ENCODE results near the gene ZBTB16. TPM values are rescaled to one million over a fixed set of nuclear protein-coding genes. Genes with fewer than 3 reads are reported as not detected.

ZBTB16 gene
- total and polyA plus RNA-seq, 7 donors, result 9.9 to 197 (median 99.5) TPM

DNA sequence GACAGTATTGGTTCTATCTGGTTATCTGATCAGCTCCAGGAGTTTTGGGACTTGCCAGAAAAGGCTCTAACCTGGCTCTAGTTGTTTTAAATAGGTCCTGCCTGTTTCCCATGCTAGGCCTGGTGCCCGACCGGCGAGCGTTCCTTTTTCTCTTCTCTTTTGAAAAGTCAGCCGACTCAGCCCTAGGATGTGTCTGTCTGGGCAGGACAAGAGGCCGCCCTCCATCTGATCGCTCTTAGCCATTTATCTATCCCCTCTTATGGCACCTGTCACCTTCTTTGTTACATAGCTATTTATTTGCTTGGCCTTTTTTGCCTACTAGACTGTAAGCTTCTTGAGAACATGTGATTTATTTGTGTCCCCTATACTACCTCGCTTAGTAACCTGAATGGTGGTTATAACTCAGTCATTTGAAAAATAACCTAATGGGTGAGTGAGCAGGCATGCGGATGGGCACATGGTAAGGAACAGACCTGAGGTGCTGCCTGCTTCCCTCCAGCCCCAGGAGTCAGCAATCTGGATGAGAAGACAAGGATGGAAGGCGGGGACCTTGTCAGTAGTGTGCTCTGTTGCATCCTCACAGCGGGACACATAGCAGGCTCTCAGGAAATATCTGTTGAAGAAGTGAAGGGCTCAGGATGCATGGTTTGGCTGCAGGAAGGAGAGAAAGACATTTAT lies 108.4 kb downstream of the ZBTB16 start:
- H3K4me1 ChIP-seq, result peaks cover 0 to 97% (median 96%) of the 10 kb centered on the region in 4 donors

DNA sequence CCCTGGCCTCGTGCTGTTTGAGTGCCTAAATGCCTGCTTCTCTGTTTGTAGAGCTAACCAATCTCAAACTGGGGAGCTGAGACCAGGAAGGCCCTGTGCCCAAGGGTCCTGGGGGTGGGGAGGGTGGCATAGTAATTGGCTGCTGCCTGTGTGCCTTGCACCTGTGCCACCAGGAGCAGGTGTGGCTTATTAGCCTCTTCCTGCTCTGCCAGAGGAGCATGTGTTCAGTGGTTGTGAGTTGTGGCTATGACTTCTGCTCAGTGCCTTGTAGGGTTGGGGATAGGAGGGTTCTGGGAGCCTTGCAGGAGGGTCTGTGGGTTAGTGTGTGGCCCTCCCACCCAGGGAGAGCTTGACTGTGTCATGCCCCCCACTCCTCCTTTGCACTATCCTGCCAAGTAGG lies 109.2 kb downstream of the ZBTB16 start:
- no peaks in the 10 kb centered on the region for H3K9me3 ChIP-seq
- H3K27me3 ChIP-seq, result no peaks in the 10 kb centered on the region
- DNase-seq, result peak; percentile 67
- 17 to 31% methylated on average over 1 of the region's 1 CpG for WGBS, 2 donors
- peaks cover 0 to 98% (median 97%) of the 10 kb centered on the region in 4 donors for H3K4me1 ChIP-seq
- intact Hi-C loops (cut with DNase I), result no loop called here
- H3K4me3 ChIP-seq, result no peak overlapping the region
- H3K27ac ChIP-seq, result peak overlapping the region; percentile 94 to 99 (median 97)
- no peaks in the 10 kb centered on the region for H3K36me3 ChIP-seq
- TF ChIP-seq, protein P1, sequence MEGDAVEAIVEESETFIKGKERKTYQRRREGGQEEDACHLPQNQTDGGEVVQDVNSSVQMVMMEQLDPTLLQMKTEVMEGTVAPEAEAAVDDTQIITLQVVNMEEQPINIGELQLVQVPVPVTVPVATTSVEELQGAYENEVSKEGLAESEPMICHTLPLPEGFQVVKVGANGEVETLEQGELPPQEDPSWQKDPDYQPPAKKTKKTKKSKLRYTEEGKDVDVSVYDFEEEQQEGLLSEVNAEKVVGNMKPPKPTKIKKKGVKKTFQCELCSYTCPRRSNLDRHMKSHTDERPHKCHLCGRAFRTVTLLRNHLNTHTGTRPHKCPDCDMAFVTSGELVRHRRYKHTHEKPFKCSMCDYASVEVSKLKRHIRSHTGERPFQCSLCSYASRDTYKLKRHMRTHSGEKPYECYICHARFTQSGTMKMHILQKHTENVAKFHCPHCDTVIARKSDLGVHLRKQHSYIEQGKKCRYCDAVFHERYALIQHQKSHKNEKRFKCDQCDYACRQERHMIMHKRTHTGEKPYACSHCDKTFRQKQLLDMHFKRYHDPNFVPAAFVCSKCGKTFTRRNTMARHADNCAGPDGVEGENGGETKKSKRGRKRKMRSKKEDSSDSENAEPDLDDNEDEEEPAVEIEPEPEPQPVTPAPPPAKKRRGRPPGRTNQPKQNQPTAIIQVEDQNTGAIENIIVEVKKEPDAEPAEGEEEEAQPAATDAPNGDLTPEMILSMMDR (IDR thresholded peaks at IDR 0.05), result no peak
- TF ChIP-seq POLR2A (IDR thresholded peaks at IDR 0.05) (no peak), EP300 (IDR thresholded peaks at IDR 0.05) (no peak), POLR2AphosphoS5 (IDR thresholded peaks at IDR 0.05) (no peak)

More for the DNA sequence above, 108.4 kb downstream of the ZBTB16 start:
- Histone ChIP-seq H3K36me3 (no peaks in the 10 kb centered on the region), H3K9me3 (no peaks in the 10 kb centered on the region), H3K27ac (peak overlapping the region; percentile 94 to 99 (median 97)), H3K27me3 (no peaks in the 10 kb centered on the region), H3K4me3 (no peak overlapping the region)
- intact Hi-C loops (cut with DNase I), result no loop called here
- 89 to 94% methylated on average over 11 of the region's 11 CpGs for WGBS, 2 donors
- TF ChIP-seq POLR2AphosphoS5 (IDR thresholded peaks at IDR 0.05), result peak in 1 of 4 donors; percentile 15
- TF ChIP-seq EP300 (IDR thresholded peaks at IDR 0.05), result no peak
- DNase-seq, result peak; percentile 74

DNA sequence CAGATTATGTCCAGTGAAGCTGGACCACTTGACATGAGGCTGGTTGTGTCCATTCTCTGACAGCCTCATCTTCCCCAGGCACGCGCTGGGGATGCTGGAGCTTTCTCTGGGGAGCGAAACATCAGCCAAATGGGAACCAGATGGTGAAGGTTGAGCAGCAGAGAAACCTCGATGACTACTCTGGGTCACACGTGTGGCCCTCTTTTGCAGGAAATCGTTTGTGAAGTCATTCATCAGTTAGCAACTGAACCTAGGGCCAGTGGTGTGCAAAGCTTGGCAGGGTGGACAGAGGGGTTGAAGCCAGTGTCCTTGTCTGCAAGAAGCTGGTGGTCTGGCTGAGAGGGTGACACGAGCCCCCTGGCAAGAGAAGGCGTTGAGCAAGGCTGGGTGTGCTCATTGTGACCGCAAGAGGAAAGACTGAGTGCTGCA lies 109.8 kb downstream of the ZBTB16 start:
- DNase-seq, result peak; percentile 91
- H3K27me3 ChIP-seq, result no peaks in the 10 kb centered on the region
- 77 to 89% methylated on average over 9 of the region's 9 CpGs for WGBS, 2 donors
- TF ChIP-seq POLR2AphosphoS5 (IDR thresholded peaks at IDR 0.05), result peak; percentile 38 to 70 (median 54)
- TF ChIP-seq, protein P1 (IDR thresholded peaks at IDR 0.05), result no peak
- no peak for TF ChIP-seq POLR2A (IDR thresholded peaks at IDR 0.05)
- no peaks in the 10 kb centered on the region for H3K36me3 ChIP-seq
- H3K27ac ChIP-seq, result peak overlapping the region; percentile 94 to 99 (median 97)
- no peaks in the 10 kb centered on the region for H3K9me3 ChIP-seq
- peaks cover 0 to 99% (median 98%) of the 10 kb centered on the region in 4 donors for H3K4me1 ChIP-seq
- intact Hi-C loops (cut with DNase I), result no loop called here
- H3K4me3 ChIP-seq, result no peak overlapping the region

GRCh38 chr11:114169821-114170220 lies 110.3 kb downstream of the ZBTB16 start:
- TF ChIP-seq, protein P1 (IDR thresholded peaks at IDR 0.05), result no peak
- TF ChIP-seq POLR2AphosphoS5 (IDR thresholded peaks at IDR 0.05) (no peak), POLR2A (IDR thresholded peaks at IDR 0.05) (no peak), EP300 (IDR thresholded peaks at IDR 0.05) (no peak)
- H3K9me3 ChIP-seq, result no peaks in the 10 kb centered on the region
- DNase-seq, result no peak
- H3K36me3 ChIP-seq, result no peaks in the 10 kb centered on the region
- H3K4me3 ChIP-seq, result no peak overlapping the region
- peaks cover 0 to 99% (median 98%) of the 10 kb centered on the region in 4 donors for H3K4me1 ChIP-seq
- H3K27me3 ChIP-seq, result no peaks in the 10 kb centered on the region
- WGBS, 2 donors, result 96% methylated on average over 2 of the region's 2 CpGs
- H3K27ac ChIP-seq, result peak overlapping the region; percentile 94 to 99 (median 97)
- intact Hi-C loops (cut with DNase I), result no loop called here

DNA sequence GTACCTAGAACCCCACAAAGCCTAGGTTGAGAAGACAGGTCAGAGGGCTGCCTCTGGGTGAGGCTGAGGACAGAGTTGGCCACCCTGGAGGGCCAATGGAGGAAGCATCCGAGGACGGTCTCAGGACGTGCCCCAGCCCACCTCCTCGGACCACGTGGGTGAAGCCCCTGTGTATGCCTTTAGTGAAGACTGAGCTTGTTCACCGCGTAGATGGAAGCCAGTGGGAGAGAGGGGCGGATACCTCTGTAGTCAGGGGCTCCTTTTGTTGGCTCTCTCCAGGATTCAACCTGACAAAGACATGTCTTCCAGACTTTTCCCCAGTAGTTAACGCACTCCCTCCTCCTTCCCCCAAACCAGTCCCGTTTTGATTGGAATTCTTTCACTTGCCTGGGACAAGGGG lies 110.7 kb downstream of the ZBTB16 start:
- no peak for TF ChIP-seq EP300 (IDR thresholded peaks at IDR 0.05)
- no peak for TF ChIP-seq POLR2AphosphoS5 (IDR thresholded peaks at IDR 0.05)
- no peak for TF ChIP-seq POLR2A (IDR thresholded peaks at IDR 0.05)
- TF ChIP-seq, protein P1 (IDR thresholded peaks at IDR 0.05), result no peak
- Histone ChIP-seq H3K4me1 (peaks cover 0 to 99% (median 98%) of the 10 kb centered on the region in 4 donors), H3K9me3 (no peaks in the 10 kb centered on the region), H3K36me3 (no peaks in the 10 kb centered on the region), H3K4me3 (no peak overlapping the region), H3K27me3 (no peaks in the 10 kb centered on the region), H3K27ac (peak overlapping the region; percentile 94 to 99 (median 97))
- no peak for DNase-seq
- intact Hi-C loops (cut with DNase I), result no loop called here
- WGBS, 2 donors, result 93 to 95% methylated on average over 10 of the region's 10 CpGs

Data from sigmoid colon (tissue), 7 donors.